GM21619 (cell line): Measurements from ENCODE around the gene INIP.

Experiments used
- ATAC-seq: cut with Tn5 transposase; IDR thresholded peaks from one replicate; pipeline ENCODE4 v1.9.1; 2021; ENCODE audit not compliant: unreplicated experiment

Gene INIP, protein sequence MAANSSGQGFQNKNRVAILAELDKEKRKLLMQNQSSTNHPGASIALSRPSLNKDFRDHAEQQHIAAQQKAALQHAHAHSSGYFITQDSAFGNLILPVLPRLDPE

DNA sequence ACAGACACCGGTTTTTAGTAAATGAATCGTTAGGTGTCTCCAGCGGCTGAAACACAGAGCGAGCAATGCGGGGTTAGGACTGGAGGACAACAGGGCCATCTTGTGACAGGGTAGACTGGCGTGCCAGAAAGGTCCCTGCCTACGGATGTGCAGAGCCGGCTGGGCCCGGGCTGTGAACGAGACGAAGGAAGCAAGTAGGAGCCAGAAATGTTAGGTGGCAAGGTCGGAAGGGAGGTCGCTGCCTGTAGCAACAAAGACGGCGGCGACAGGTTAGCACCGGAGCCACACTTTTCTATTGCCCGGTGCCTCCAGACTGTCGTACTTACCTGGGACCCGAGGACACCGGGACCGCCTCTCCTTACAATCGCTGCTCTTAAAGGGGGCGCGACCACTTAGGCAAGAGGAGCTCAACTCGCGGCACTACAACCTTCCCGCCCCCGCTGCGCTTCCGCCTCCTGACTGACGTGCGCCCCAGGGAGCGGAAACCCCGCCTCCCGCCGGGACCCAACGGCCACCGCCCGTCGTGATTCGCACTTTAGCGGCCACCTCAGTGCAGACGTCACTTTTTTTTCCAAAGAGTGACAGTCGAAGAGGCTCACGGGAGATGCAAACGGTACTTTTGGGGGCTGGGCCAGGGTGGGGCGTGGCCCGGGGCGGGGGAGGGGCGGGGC, at the start of gene INIP:
Gene INIP (minus strand): TSS at position 457 of the 671 bp plus-strand sequence. CDS start 1,632 bp downstream, outside the sequence.
- ATAC-seq, result peak; percentile 93

DNA sequence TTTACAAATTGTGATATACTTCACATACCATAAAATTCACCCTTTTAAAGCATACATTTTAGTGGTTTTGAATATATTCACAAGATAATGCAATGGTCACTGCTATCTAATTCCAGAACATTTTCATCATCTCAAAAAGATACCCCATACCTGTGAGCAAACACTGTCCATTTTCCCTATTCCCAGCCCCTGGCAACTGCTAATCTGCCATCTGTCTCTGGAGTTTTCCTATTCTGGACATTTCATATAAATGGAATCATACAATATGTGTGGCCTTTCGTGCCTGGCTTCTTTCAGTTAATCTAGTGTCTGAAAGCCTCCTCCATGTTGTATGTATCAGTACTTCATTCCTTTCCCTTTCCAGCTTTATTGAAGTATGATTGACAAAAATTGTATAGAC, 47.4 kb upstream of the INIP start:
- ATAC-seq, result no peak

DNA sequence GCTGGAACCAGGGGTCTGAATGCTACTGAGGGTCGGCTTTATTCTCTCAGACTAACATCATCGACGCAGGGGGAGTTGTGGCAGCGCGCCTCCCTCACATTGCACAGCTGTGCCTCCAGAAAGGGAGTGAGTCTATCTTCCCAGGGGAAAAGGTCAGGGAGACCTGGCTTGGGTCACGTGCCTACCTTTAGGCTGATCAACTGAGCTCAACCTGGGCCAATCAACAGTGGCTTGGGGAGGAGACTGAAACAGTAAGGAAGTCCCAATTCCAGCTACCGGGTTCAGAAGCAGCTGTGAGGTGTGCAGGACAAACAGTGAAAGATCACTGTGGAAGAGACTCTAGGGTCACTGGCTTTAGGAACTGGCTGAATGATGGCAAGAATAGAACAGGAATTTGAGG, 46.9 kb upstream of the INIP start:
- no peak for ATAC-seq

DNA sequence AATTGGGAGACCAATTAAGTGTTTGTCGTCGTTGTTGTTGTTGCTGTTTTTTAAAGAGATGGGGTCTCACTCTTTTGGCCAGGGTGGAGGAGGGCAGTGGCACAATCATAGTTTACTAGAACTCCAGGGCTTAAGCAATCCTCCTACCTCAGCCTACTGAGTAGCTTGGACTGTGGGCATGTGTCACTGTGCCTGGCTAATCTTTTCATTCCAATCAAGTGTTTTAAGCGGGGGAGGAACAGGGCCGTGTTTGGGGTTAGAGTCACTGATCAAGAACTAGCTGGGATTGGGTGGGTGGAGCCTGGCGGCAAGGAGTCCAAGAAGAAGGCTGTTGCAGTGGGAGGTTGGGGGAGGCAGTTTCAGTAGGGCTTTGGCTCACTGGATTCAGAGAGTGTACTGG, 46.4 kb upstream of the INIP start:
- ATAC-seq, result no peak

DNA sequence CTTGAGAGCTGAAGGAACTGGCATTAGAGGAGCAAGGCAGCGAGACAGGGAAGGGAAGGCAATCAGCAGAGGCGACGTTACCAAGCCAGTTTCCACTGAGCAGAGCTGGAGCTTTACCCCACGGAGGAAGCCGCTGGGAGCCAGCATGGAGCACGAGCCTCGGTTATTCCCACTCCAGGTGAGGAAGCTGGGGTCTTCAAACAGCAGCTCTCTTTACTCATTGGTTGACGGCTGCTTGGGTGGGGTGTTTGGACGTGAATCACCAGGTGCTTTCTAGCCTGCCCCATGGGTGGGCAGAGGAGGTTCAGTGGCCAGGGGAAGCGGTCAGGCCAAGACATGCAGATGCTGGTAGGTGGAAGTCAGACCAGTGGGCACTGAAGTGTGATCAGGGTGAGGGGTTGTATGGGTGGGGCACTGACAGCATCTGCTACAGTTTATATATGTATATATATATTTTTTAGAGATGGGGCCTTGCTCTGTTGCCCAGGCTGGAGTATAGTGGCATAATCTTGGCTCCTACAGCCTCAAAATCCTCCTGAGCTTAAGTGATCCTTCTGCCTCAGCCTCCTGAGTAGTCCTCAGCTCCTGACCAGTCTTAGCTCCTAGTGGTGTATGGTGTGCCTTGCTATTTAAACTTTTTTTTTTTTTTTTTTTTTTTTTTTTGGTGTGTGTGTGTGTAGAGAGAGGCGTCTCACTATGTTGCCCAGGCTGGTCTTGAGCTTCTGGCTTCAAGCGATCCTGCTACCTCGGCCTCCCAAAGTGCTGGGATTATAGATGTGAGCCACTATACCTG, 45.0 kb upstream of the INIP start:
- no peak for ATAC-seq

DNA sequence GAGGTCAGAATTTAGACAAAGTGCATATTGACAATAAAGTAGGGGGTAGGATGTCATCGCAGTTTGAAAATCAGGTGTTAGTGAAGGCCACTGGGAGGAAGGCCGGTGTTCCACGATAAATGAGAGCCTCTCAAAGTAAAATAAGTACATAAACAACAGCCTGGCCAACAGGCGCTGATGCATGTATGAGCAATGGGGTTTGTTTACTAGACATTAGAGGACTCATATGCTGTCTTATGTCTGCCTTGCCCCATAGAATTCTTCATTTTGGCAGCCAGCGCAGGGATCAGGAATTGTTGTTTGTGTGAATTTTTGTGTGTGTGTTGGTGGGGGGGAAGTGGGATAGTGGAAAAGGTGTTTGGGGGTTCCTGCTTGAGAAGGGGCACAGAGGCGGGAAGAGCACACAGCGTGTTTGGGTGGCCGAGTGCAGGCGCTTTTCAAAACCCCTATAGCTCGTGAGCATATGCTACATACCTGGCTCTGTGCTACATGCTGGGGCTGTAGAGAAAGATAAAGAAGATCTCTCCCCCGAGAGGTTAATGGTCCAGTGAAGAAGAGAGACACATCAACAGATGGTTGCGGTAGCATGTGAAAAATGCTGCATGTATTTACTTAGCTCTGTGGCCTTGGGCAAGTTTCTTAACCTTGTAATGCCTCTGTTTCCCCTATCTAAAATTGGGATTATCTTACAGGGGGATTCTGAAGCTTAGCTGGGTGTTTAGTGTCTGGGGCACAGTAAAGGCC, 44.2 kb upstream of the INIP start:
- ATAC-seq, result no peak

DNA sequence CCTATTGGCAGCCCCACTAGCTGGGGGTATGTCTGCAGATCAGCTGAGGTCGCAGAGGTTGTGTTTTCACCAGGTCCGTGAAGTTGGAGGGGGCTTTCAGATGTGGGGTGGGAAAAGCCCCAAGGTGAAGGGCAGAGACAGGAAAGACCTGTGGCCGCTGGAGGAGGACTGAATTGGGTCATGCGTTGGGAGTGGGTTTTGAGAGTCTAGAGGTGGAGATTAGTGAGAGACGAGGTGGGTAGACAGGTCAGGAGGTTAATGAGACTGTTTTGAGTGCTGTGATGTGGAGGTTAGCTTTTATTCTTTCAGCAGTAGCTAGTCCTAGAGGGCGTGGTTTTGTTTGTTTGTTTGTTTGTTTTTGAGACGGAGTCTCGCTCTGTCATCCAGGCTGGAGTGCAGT, 42.9 kb upstream of the INIP start:
- ATAC-seq, result no peak

DNA sequence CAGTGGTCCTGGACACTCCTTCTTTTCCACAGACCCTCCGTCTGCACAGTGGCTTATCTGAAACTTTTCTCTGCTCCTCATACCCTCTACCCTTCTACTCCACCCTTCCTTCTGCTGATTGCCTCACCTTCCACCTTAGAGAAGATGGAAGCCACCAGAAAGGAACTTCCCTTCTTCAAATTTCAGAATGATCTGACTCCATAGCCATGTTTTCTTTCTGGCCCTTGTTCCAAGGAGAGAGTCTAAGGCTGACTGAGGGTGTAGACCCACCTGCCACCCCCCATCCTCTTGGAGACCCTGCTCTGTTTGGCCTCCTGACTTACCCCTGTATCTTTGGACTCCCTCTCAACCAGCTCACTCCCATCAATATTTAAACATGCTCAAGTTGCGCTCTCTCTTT, 40.0 kb upstream of the INIP start:
- no peak for ATAC-seq

DNA sequence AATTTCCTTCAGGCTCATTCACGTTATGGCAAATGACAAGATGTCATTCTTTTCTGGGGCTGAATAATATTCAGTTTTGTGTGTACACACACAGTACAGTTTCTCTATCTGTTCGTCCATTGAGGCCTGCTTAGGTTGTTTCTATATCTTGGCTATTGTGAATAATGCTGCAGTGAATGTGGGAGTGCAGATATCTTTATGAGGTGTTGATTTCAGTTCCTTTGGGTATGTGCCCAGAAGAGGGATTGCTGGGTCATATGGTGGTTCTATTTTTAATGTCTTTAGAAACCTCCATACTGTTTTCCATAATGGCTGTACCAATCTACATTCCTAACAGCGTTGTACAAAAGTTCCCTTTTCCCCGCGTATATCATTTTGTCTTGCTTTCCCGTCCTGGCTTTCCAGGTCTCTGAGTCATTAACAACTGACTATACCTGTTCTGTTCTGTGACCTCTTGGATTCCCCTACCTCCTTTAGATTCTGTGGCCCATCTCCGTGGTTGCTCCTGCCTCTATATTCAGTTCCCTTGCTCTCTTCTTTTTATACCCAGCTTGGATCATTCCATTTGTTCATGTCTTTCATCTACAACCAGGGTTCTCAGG, 39.5 kb upstream of the INIP start:
- no peak for ATAC-seq

DNA sequence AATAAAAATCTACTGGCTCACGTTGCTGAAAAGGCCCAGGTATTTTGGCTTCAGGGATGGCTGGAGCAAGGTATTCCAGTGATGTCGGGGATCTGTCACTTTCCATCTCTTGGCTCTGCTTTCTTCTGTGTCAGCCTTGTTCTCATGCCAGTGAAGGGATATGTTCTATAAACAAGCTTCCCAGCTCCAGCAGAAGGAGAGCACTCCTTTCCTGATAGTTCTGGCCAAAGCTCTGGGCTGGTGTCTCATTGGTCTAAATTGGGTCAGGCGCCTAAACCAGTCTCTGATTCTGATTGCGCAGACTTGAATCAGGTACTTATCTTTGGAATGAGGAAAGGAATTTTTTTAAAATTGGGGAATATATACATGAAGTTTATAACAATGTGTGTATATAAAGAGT, 37.8 kb upstream of the INIP start:
- ATAC-seq, result no peak

DNA sequence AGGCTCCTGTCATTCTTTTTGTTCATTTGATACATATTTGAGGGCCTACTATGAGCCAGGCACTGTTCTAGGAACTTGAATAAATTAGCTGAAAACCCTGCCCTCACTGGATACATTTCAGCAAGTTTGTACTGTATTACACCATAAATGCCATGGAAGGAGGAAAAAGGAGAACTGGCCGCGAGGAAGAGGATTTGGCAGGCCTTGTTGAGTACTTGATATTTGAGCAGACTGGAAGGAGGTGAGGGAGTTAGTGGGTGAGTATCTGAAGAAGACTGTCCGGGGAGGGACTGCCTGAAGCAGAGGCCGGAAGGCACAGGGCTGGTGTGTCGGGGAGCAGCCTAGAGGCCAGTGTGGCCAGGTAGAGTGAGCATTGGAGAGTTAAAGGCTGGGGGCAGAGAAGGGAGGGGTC, 37.1 kb upstream of the INIP start:
- ATAC-seq, result no peak

DNA sequence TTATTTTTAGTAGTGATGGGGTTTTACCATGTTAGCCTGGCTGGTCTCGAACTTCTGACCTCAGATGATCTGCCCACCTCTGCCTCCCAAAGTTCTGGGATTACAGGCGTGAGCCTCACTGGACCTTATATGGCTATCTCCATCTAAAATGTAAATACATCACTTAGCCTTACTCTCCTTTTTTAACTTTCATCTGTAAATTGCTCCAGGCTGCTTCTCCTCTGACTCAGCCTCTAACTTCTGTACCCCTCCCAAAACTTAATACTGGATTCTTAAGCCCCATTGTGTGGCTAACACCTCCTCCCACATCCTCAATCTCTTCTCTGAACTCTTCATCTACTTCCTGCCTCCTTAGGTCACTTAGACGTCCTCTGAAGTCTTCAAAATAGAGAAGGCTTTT, 36.7 kb upstream of the INIP start:
- ATAC-seq, result no peak

DNA sequence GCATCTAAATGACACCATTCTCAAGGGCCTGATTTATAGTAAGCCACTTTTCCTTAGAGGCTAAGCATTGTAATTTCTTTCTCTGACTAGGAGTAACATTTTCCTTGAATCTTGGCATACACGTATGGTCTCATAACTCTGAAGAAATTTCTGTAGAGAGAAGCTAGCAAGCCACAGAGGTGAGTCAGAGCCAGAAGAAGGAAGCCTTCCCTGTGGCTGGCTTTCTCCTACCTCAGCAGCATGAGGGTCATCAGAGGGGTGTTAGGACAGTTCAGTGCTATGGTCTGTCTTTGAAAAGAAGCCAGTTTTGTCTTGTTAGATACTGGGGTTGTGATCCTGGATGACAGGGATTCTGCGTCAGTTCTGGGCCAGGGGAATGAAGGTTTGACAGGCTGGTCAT, 35.8 kb upstream of the INIP start:
- no peak for ATAC-seq

DNA sequence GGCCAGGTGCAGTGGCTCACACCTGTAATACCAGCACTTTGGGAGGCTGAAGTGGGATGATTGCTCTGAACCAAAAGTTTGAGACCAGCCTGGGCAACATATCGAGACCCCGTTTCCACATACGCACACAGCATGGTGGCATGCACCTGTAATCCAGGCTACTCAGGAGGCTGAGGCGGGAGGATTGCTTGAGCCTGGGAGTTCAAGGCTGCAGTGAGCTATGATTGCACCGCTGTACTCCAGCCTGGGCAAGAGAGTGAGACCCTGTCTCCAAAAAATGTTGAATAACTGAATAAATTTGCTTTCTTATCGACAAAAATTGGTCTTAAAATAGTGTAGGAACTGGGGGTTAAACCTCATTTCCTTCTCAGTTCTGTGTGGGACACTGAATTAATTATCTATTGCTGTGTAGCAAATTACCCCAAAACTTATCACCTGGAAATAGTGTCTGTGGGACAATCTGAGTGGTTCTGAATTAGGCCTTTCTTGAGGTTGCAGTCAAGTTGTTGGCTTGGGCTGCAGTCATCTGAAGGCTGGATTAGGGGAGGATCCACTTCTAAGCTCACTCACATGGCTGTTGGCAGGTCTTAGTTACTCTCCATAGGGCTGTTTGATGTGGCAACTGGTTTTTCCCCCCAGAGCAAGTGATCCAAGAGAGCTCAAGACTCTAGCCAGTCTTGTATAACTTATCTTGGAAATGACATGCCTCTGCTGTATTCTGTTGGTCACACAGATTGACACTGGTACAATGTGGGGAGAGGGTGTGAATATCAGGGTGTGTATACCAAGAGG, 34.6 kb upstream of the INIP start:
- ATAC-seq, result no peak

DNA sequence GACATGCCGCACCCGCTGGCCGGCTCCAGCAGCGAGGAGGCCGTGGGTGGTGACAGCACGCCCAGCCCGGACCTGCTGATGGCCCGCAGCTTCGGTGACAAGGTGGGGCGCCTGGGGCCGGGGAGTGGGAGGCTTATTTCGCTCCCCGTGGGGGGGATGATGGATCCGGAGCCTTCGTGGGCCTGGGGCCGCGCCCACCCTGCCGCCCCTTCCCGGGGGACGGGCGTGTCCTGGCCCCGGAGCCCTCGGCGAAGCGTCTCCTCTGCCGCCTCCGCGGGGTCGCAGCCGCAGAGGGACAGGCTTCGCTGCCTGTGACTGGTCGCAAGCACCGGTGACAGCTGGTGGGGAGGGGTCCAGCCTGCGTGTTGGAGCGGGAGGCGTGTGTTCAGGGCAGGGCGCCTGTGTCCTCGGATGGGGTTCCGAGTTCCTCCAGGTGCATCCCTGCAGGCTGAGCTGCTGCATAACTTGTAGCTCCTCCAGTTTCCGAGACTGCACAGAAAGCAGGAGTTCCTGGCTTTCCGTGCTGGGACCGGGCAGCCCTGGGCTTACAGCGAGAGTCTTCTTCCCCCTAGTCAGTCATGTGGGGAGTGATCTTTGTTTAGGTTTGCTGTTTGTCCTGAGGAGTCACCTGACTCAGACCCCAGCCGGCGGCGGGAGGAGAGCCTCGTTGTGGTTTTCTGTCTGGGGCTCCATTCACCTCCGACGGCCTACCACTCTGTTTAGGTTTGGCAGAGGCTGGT, 33.3 kb upstream of the INIP start:
- peak; percentile 26 for ATAC-seq

DNA sequence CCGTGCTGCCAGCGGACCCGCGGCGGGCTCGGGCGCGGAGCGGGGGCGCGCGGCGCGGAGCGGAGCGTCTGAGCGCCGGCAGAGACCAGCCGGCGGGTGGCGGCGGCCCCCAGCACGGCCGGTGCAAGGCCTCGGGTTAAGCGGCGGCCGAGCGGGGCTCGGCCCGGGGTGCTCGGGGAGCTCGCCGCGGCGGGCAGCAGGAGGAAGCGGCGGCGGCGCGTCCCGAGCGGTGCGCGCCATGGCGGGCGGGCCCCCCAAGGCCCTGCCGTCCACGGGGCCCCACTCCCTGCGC, 32.8 kb upstream of the INIP start:
- ATAC-seq, result peak; percentile 35

DNA sequence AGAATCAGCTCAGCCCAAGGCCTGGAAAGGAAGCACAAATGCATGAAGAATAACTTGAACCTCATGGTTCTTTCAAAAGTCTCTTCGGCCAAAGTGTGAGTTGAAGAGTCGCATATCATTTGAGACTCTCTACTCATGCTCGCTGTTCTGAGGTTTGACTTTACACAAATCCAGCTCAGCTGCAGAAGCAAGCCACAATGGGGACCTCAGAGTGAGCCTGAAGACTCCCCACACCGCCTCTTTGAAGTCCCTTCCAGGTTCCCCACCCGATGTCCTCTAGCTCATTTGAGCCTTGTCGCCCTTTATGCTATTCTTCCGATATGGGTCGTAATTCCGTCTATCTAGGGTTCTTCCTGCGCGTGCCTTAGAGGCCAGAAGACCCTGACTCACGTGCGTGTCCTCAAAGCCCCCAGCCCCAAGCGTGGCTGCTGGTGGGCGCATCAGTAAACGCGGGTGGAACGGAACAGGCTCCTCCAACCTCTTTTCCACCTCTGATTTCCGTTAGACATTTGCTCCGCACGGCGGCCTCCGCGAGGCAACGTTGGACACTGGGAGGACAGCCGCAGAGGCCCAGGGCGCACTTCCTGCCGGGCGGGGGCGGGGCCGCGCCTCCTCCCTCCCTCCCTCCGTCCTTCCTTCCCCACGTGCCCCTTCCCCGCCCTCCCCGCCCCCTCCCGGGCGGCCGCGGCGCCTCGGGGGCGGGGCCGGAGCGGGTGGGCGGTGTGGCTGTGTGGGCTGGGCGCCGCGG, 32.3 kb upstream of the INIP start, which contains the start of gene SNX30:
Gene SNX30 (plus strand): TSS at position 745 of the 748 bp plus-strand sequence. CDS start 242 bp downstream, outside the sequence.
- ATAC-seq, result peak; percentile 68

DNA sequence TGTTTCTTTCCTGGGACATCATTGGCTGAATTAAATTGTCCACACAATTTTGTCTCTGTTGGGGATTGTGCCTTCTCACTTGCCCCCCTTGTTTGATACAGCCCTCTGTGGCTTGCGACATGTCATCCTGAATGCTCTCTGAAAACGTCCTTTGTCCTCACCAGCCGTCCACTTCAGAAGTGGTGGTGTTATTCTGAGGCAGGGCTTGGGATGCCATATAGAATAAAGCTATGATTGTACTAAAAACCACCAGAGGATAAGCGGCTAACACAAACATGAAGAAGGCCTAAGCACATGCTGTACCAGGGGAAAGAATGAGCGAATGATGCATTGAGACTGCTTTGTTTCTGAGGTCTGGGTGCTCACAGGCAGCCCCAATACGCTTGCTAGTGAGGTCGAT, 29.2 kb upstream of the INIP start:
- ATAC-seq, result no peak

DNA sequence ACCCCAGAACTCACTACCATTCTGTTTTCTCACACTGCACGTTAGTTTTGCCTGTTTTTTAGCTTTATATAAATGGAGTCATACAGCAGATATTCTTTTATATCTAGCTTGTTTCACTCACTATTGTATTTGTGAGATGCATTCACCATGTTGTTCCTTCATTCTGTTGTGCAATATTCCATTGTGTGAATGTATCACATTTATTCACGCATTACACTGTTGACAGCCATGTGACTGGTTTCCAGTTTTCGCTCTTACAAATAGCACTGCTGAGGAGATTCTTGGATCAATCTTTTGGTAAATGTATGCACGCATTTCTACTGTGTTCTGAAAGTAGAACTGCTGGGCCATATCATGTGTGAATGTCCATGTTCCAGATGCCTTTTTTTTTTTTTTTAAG, 26.3 kb upstream of the INIP start:
- ATAC-seq, result no peak
